ENCODE results near the gene RCAN1.
"Not testable (repeated sequence)": the region's sequence is repeated elsewhere in the genome, so short reads cannot be mapped to it uniquely, and the experiment has no call there.

The RCAN1 gene

DNA sequence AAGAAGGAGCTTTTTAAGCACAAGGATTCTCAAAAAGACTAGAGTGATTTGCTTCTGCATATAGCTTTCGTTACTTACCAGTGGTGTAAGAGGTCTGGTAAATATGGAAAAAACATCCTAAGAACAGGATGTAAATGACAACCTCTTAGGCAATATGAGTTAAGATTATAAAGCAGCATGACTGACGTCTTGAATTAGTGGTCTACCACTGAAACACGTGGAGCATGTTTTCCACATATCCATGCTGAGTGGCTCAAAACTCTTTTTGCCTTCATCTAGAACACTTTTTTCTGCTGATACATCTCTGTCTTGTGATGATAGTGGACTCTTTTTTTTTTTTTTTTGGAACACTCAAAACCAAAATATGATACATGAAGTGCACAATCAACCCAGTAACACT, 44.6 kb downstream of the RCAN1 start:
- Mint-ChIP-seq H3K27ac (no peak overlapping the region), H3K4me3 (no peak overlapping the region), H3K36me3 (ENCODE audit: low read depth) (no peaks in the 10 kb centered on the region), H3K4me1 (no peaks in the 10 kb centered on the region), H3K9me3 (no peaks in the 10 kb centered on the region), H3K27me3 (ENCODE audit: low read depth) (no peaks in the 10 kb centered on the region)
- TF ChIP-seq, protein P1, sequence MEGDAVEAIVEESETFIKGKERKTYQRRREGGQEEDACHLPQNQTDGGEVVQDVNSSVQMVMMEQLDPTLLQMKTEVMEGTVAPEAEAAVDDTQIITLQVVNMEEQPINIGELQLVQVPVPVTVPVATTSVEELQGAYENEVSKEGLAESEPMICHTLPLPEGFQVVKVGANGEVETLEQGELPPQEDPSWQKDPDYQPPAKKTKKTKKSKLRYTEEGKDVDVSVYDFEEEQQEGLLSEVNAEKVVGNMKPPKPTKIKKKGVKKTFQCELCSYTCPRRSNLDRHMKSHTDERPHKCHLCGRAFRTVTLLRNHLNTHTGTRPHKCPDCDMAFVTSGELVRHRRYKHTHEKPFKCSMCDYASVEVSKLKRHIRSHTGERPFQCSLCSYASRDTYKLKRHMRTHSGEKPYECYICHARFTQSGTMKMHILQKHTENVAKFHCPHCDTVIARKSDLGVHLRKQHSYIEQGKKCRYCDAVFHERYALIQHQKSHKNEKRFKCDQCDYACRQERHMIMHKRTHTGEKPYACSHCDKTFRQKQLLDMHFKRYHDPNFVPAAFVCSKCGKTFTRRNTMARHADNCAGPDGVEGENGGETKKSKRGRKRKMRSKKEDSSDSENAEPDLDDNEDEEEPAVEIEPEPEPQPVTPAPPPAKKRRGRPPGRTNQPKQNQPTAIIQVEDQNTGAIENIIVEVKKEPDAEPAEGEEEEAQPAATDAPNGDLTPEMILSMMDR (IDR thresholded peaks at IDR 0.05; ENCODE audit: unreplicated experiment in 3 of 3), result no peak

DNA sequence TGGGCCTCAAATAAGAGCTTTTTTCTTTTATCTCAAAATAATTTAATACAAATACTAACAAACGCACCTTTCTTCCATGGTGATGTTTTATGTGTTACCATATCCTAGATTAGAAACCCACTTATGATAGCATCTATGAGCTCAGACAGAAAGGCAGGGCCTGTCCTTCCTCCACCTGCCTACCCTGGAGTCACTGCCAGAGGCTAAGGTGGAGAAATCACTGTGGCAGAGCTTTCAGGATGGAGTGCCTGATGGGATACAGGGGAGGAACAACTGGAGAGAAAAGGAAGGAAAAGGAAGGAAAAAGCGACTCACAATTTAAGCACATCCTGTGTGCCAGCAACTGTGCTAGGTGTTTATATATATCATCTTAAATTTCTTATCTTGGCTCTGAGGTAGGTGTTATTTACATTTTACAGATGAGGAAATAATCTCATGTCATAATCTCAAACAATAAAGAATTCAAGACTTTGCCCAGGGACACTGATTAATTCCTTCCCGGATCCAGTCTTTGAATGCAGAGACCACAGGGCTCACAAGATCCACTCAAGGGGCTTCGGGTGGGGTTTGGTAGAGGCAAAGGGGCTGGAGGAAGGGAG, 45.4 kb downstream of the RCAN1 start:
- H3K27ac Mint-ChIP-seq, result no peak overlapping the region
- H3K4me1 Mint-ChIP-seq, result no peaks in the 10 kb centered on the region
- no peaks in the 10 kb centered on the region for H3K9me3 Mint-ChIP-seq
- TF ChIP-seq, protein P1 (IDR thresholded peaks at IDR 0.05; ENCODE audit: unreplicated experiment in 3 of 3), result no peak
- H3K36me3 Mint-ChIP-seq (ENCODE audit: low read depth), result no peaks in the 10 kb centered on the region
- H3K4me3 Mint-ChIP-seq, result no peak overlapping the region
- no peaks in the 10 kb centered on the region for H3K27me3 Mint-ChIP-seq (ENCODE audit: low read depth)

DNA sequence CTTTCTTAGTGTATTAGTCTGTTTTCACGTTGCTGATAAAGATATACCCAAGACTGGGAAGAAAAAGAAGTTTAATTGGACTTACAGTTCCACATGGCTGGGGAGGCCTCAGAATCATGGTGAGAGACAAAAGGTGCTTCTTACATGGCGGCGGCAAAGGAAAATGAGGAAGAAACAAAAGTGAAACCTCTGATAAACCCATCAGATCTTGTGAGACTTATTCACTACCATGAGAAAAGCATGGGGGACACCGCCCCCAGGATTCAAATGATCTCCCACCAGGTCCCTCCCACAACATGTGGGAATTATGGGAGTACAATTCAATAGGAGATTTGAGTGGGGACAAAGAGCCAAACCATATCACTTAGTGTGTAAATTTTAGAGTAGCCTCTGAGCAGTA, 46.1 kb downstream of the RCAN1 start:
- H3K36me3 Mint-ChIP-seq (ENCODE audit: low read depth); H3K27me3 Mint-ChIP-seq (ENCODE audit: low read depth); H3K4me1 Mint-ChIP-seq; H3K4me3 Mint-ChIP-seq; H3K9me3 Mint-ChIP-seq; H3K27ac Mint-ChIP-seq: not testable (repeated sequence)

DNA sequence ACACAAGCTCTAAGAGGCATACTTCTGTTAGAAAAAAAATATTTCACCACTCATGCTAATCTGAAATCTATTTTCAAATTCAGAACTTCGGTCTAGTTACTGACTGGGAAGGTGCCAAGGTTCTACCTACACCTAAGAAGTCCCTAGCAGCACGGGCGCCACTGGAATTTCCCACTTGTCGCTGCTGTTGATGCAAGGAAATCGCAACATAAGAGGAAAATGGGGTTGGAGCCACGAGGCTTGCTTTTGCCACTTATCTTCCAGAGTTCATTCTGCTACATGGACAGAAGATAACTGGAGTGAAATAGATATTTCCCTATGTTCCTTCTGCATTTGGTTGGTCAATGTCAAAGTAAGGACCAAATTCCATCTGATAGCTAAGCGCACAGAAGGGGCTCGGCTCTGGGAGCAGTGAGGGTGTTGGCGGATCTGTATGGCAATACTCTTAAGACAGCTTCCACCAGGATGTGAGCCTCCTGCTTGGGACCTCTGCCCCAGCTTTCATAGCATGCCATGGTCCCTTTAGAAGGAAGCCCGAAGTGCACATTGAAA, 47.2 kb downstream of the RCAN1 start:
- TF ChIP-seq, protein P1 (IDR thresholded peaks at IDR 0.05; ENCODE audit: unreplicated experiment in 3 of 3), result no peak
- H3K27ac Mint-ChIP-seq, result no peak overlapping the region
- H3K4me1 Mint-ChIP-seq, result no peaks in the 10 kb centered on the region

DNA sequence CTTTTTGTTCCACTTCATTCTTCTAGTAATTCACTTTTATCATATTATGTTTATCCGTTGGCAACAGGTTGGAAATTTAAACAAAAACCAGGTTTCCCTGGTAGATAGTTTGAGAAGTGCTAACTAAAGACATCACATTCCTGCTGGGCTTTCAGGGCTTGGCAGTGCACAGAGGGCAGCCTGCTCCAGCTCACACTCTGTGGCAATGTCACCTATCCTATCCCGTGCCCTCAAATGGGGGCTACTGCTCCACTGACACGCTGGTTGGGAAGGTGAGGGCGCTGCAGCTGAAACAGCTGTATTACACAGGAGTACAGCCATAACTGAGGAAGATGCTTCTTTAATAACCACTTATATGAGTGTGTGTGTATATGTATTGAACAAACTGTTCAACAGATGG, 49.7 kb downstream of the RCAN1 start:
- TF ChIP-seq, protein P1 (IDR thresholded peaks at IDR 0.05; ENCODE audit: unreplicated experiment in 3 of 3), result no peak
- no peak overlapping the region for H3K27ac Mint-ChIP-seq
- H3K4me1 Mint-ChIP-seq, result no peaks in the 10 kb centered on the region
- no peaks in the 10 kb centered on the region for H3K27me3 Mint-ChIP-seq (ENCODE audit: low read depth)
- no peaks in the 10 kb centered on the region for H3K36me3 Mint-ChIP-seq (ENCODE audit: low read depth)
- H3K4me3 Mint-ChIP-seq, result no peak overlapping the region
- H3K9me3 Mint-ChIP-seq, result no peaks in the 10 kb centered on the region

More for the DNA sequence above, 47.2 kb downstream of the RCAN1 start:
- Mint-ChIP-seq H3K27me3 (ENCODE audit: low read depth) (no peaks in the 10 kb centered on the region), H3K4me3 (no peak overlapping the region), H3K9me3 (no peaks in the 10 kb centered on the region), H3K36me3 (ENCODE audit: low read depth) (no peaks in the 10 kb centered on the region)

DNA sequence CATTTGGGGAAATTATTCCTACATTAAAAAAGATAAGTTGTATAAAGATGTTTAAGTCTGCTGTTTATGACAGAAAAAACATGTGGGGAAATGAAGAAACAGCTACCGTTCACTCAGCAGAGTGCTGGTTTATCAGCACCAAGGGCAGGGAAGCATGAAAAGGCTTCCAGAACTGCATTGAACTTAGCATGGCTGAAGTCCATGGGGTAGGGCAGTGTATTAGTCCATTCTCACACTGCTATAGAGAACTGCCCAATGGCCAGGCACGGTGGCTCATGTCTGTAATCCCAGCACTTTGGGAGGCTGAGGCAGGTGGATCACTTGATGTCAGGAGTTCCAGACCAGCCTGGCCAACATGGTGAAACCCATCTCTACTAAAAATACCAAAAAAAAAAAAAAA, 51.5 kb downstream of the RCAN1 start:
- not testable (repeated sequence) for H3K4me1 Mint-ChIP-seq; H3K4me3 Mint-ChIP-seq; H3K27me3 Mint-ChIP-seq (ENCODE audit: low read depth); H3K36me3 Mint-ChIP-seq (ENCODE audit: low read depth); H3K27ac Mint-ChIP-seq; H3K9me3 Mint-ChIP-seq

DNA sequence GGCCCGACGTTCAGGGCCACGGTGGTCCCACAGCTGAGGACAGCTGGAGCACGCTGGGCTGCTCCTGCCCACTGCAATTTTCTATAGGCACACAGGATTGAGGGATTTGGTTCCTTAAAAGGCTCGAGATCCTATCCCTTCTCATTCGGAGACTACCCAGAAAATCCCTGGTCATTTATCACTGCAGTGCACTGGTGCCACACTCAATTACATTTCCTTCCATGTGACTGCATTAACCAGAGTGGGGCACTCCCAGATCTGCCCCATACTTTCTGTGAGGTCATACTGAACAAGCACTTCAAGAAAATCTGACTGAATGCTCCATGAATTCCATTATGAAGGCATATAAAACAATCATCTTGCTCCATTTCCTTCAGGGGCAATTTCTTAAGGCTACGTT, 53.1 kb downstream of the RCAN1 start:
- Mint-ChIP-seq H3K4me1 (peaks cover 9% of the 10 kb centered on the region), H3K4me3 (no peak overlapping the region)
- TF ChIP-seq, protein P1 (IDR thresholded peaks at IDR 0.05; ENCODE audit: unreplicated experiment in 3 of 3), result no peak

More for the DNA sequence above, 53.1 kb downstream of the RCAN1 start:
- Mint-ChIP-seq H3K27me3 (ENCODE audit: low read depth) (no peaks in the 10 kb centered on the region), H3K27ac (no peak overlapping the region), H3K9me3 (no peaks in the 10 kb centered on the region), H3K36me3 (ENCODE audit: low read depth) (no peaks in the 10 kb centered on the region)

Data from nephron (organoid).